ENCODE data around the gene TACC2.

GRCh38 chr10:122170802-122171201 lies 181.8 kb downstream of the TACC2 start:
- TF ChIP-seq EZH2phosphoT487 (IDR thresholded peaks at IDR 0.05; ENCODE audit: insufficient read depth, low read depth): no peak
- TF ChIP-seq EZH2 (IDR thresholded peaks at IDR 0.05; ENCODE audit: insufficient read depth, poor library complexity, severe bottlenecking): no peak
